Liver (tissue), 9 donors: ENCODE data around the gene ZNF628. TPM values are rescaled to one million over a fixed set of nuclear protein-coding genes. Genes with fewer than 3 reads are reported as not detected.

Experiments
- DNase-seq: peaks from one replicate; pipeline ENCODE4 v3.0.0-alpha.2; 2017; ENCODE audit warnings: low spot score
- H3K27ac ChIP-seq, 2 donors: one replicate each; pipeline ENCODE4 v1.7.0; 2013; ENCODE audit warnings: inconsistent platforms in 2 of 2, low read length in 2 of 2, control low read depth in 1 of 2, low read depth in 1 of 2, mild to moderate bottlenecking in 1 of 2
- H3K27me3 ChIP-seq, 4 donors: one replicate each; pipeline versions ENCODE4 v1.6.1 to v1.7.0; 2013; ENCODE audit warnings: low read length in 3 of 4, inconsistent platforms in 1 of 4, mild to moderate bottlenecking in 1 of 4, moderate library complexity in 1 of 4; ENCODE audit not compliant: control insufficient read depth in 4 of 4, insufficient read depth in 4 of 4
- H3K36me3 ChIP-seq, 4 donors: one replicate each; pipeline versions ENCODE4 v1.6.1 to v1.7.0; 2013; ENCODE audit warnings: low read length in 3 of 4, mild to moderate bottlenecking in 3 of 4, low read depth in 1 of 4, moderate library complexity in 1 of 4; ENCODE audit not compliant: control insufficient read depth in 4 of 4, insufficient read depth in 3 of 4
- H3K4me1 ChIP-seq, 4 donors: one replicate each; pipeline versions ENCODE4 v1.6.1 to v1.7.0; 2013; ENCODE audit warnings: low read length in 3 of 4, mild to moderate bottlenecking in 3 of 4, moderate library complexity in 1 of 4; ENCODE audit not compliant: control insufficient read depth in 4 of 4, insufficient read depth in 4 of 4
- H3K4me3 ChIP-seq, 3 donors: one replicate each; pipeline versions ENCODE4 v1.6.1 to v1.7.0; 2013; ENCODE audit warnings: low read length in 3 of 3, control low read depth in 1 of 3, low read depth in 1 of 3, mild to moderate bottlenecking in 1 of 3
- H3K9ac ChIP-seq, 2 donors: one replicate each; pipeline ENCODE4 v1.7.0; 2013; ENCODE audit warnings: low read length in 2 of 2, mild to moderate bottlenecking in 2 of 2, moderate library complexity in 2 of 2, control low read depth in 1 of 2, low read depth in 1 of 2
- H3K9me3 ChIP-seq, 4 donors: one replicate each; pipeline versions ENCODE4 v1.6.1 to v1.7.0; 2013; ENCODE audit warnings: low read length in 3 of 4; ENCODE audit not compliant: control insufficient read depth in 4 of 4
- EGR1 ChIP-seq, 2 donors: IDR thresholded peaks; 2 replicates each; pipeline ENCODE4 v1.6.1; 2016 to 2018; ENCODE audit warnings: antibody characterized with exemption in 2 of 2, low read depth in 2 of 2
- FOXA1 ChIP-seq: IDR thresholded peaks from 2 replicates; pipeline ENCODE4 v1.6.1; 2016; ENCODE audit warnings: antibody characterized with exemption
- FOXA2 ChIP-seq: IDR thresholded peaks from 2 replicates; pipeline ENCODE4 v1.6.1; 2016; ENCODE audit warnings: antibody characterized with exemption
- GABPA ChIP-seq, 2 donors: IDR thresholded peaks in 1 of 2; conservative IDR thresholded peaks in 1 of 2; 2 replicates each; pipeline ENCODE4 v1.6.1; 2016; ENCODE audit warnings: antibody characterized with exemption in 2 of 2, mild to moderate bottlenecking in 1 of 2, moderate library complexity in 1 of 2
- HNF4A ChIP-seq, 2 donors: conservative IDR thresholded peaks; 2 replicates each; pipeline ENCODE4 v1.6.1; 2016; ENCODE audit warnings: antibody characterized with exemption in 2 of 2, mild to moderate bottlenecking in 2 of 2
- HNF4G ChIP-seq: IDR thresholded peaks from 2 replicates; pipeline ENCODE4 v1.6.1; 2016; ENCODE audit warnings: antibody characterized with exemption
- JUND ChIP-seq, 2 donors: IDR thresholded peaks; 2 replicates each; pipeline ENCODE4 v1.6.1; 2016; ENCODE audit warnings: antibody characterized with exemption in 2 of 2
- MAX ChIP-seq: IDR thresholded peaks from 2 replicates; pipeline ENCODE4 v1.6.1; 2016; ENCODE audit warnings: antibody characterized with exemption
- RAD21 ChIP-seq, 2 donors: IDR thresholded peaks; 2 replicates each; pipeline ENCODE4 v1.6.1; 2016; ENCODE audit warnings: antibody characterized with exemption in 2 of 2, mild to moderate bottlenecking in 2 of 2
- RXRA ChIP-seq, 2 donors: IDR thresholded peaks; 2 replicates each; pipeline ENCODE4 v1.6.1; 2017 to 2018; ENCODE audit warnings: antibody characterized with exemption in 2 of 2, mild to moderate bottlenecking in 1 of 2
- SP1 ChIP-seq: IDR thresholded peaks from 2 replicates; pipeline ENCODE4 v1.6.1; 2018; ENCODE audit warnings: antibody characterized with exemption, mild to moderate bottlenecking
- TAF1 ChIP-seq: conservative IDR thresholded peaks from 2 replicates; pipeline ENCODE4 v1.6.1; 2016; ENCODE audit warnings: antibody characterized with exemption, mild to moderate bottlenecking
- YY1 ChIP-seq: IDR thresholded peaks from 2 replicates; pipeline ENCODE4 v1.6.1; 2016; ENCODE audit warnings: antibody characterized with exemption, mild to moderate bottlenecking
- WGBS: extraction: QIAGEN DNeasy Blood & Tissue Kit; methylation state at CpG from one replicate; pipeline ENCODE4 v1.1.7; 2013; 5-methylcytosine and 5-hydroxymethylcytosine counted together
- polyA plus RNA-seq, 2 donors: library from polyadenylated mRNA; stranded (reverse) in 1 of 2; unstranded in 1 of 2; fragments of 200-250 nt in 1 of 2; fragments of >200 nt in 1 of 2; fragmentation: Nextera tagmentation in 1 of 2; extraction: Ambion mirVana in 1 of 2; gene quantifications; one replicate each; pipeline versions ENCODE4 v1.2.1 to v1.2.3, GENCODE V29; 2013 to 2015
- total RNA-seq, 2 donors: library from RNA; depleted of rRNA; stranded (reverse); fragments of >200 nt; gene quantifications; one replicate each; pipeline ENCODE4 v1.2.3, GENCODE V29; 2014
- TF ChIP-seq, protein P1 (sequence below): IDR thresholded peaks from 2 replicates; pipeline ENCODE4 v1.6.1; 2016; ENCODE audit warnings: antibody characterized with exemption
- TF ChIP-seq, protein P2 (sequence below): IDR thresholded peaks from 2 replicates; pipeline ENCODE4 v1.6.1; 2016; ENCODE audit warnings: antibody characterized with exemption, mild to moderate bottlenecking
- donor health status: healthy.
- donor health status: healthy.
- donor health status: healthy.
- donor health status: healthy.
- donor health status: healthy.

The ZNF628 gene
- total and polyA plus RNA-seq, 4 donors, result 0.99 to 4.4 (median 1.5) TPM

DNA sequence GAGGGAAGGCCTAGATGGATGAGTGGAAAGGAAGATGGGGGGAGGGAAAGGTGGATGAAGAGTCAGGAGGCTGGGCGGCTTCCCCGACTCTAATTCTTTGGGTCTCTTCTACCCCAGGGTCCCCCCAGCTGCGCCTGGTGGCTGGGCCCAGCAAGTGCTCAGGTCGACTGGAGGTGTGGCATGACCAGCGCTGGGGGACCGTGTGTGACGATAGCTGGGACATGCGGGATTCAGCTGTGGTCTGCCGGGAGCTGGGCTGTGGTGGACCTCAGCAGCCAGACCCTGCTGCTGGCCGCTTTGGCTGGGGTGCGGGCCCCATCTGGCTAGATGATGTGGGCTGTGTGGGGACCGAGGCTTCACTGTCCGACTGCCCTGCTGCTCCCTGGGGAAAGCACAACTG, 21.3 kb downstream of the ZNF628 start:
- Histone ChIP-seq H3K27me3 (no peaks in the 10 kb centered on the region), H3K9ac (no peak overlapping the region), H3K4me3 (no peak overlapping the region), H3K27ac (no peak overlapping the region), H3K9me3 (no peaks in the 10 kb centered on the region), H3K36me3 (no peaks in the 10 kb centered on the region), H3K4me1 (no peaks in the 10 kb centered on the region)
- 90% methylated on average over 13 of the region's 13 CpGs for WGBS
- DNase-seq, result no peak
- no peak for TF ChIP-seq GABPA (IDR thresholded peaks at IDR 0.05 in 1 of 2, conservative IDR thresholded peaks at IDR 0.05 in 1 of 2)
- no peak for TF ChIP-seq FOXA2
- TF ChIP-seq RXRA (IDR thresholded peaks at IDR 0.05), result no peak
- TF ChIP-seq, protein P1, sequence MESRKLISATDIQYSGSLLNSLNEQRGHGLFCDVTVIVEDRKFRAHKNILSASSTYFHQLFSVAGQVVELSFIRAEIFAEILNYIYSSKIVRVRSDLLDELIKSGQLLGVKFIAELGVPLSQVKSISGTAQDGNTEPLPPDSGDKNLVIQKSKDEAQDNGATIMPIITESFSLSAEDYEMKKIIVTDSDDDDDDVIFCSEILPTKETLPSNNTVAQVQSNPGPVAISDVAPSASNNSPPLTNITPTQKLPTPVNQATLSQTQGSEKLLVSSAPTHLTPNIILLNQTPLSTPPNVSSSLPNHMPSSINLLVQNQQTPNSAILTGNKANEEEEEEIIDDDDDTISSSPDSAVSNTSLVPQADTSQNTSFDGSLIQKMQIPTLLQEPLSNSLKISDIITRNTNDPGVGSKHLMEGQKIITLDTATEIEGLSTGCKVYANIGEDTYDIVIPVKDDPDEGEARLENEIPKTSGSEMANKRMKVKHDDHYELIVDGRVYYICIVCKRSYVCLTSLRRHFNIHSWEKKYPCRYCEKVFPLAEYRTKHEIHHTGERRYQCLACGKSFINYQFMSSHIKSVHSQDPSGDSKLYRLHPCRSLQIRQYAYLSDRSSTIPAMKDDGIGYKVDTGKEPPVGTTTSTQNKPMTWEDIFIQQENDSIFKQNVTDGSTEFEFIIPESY, result no peak
- TF ChIP-seq JUND (IDR thresholded peaks at IDR 0.05), result no peak
- TF ChIP-seq MAX, result no peak
- TF ChIP-seq HNF4A (conservative IDR thresholded peaks at IDR 0.05), result no peak
- TF ChIP-seq, protein P2, sequence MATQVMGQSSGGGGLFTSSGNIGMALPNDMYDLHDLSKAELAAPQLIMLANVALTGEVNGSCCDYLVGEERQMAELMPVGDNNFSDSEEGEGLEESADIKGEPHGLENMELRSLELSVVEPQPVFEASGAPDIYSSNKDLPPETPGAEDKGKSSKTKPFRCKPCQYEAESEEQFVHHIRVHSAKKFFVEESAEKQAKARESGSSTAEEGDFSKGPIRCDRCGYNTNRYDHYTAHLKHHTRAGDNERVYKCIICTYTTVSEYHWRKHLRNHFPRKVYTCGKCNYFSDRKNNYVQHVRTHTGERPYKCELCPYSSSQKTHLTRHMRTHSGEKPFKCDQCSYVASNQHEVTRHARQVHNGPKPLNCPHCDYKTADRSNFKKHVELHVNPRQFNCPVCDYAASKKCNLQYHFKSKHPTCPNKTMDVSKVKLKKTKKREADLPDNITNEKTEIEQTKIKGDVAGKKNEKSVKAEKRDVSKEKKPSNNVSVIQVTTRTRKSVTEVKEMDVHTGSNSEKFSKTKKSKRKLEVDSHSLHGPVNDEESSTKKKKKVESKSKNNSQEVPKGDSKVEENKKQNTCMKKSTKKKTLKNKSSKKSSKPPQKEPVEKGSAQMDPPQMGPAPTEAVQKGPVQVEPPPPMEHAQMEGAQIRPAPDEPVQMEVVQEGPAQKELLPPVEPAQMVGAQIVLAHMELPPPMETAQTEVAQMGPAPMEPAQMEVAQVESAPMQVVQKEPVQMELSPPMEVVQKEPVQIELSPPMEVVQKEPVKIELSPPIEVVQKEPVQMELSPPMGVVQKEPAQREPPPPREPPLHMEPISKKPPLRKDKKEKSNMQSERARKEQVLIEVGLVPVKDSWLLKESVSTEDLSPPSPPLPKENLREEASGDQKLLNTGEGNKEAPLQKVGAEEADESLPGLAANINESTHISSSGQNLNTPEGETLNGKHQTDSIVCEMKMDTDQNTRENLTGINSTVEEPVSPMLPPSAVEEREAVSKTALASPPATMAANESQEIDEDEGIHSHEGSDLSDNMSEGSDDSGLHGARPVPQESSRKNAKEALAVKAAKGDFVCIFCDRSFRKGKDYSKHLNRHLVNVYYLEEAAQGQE, result no peak
- TF ChIP-seq SP1, result no peak
- TF ChIP-seq FOXA1, result no peak
- TF ChIP-seq HNF4G, result no peak

DNA sequence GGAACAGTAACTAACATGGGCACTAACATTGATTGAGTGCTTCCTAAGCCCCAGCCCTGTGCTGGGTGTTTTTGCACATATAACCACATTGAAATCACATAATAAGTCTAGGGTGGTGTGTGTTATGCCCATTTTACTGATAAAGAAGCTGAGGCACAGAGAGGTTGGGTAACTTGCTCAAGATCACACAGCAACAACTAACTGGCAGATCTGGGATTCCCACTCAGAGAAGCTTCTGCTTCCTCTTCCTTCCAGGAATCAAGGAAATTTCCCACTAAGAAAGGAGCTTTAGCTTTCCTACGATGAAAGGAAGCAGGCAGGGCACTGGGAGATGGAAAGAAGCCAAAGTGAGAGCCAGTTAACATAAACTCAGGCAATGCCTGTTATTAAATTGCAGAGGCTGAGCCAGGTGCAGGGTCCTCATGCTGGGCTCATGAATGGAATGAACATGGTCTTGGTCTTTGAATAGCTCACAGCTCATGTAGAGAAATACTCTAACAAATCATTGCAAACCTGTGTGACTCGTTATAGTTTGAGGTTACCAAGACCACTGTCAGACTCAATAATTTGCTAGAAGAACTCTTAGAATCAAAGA, 21.9 kb downstream of the ZNF628 start:
- 72% methylated on average over 2 of the region's 2 CpGs for WGBS
- Histone ChIP-seq H3K4me3 (no peak overlapping the region), H3K4me1 (no peaks in the 10 kb centered on the region), H3K9ac (no peak overlapping the region), H3K36me3 (no peaks in the 10 kb centered on the region), H3K9me3 (no peaks in the 10 kb centered on the region), H3K27me3 (no peaks in the 10 kb centered on the region), H3K27ac (no peak overlapping the region)
- TF ChIP-seq RXRA (IDR thresholded peaks at IDR 0.05) (no peak), HNF4A (conservative IDR thresholded peaks at IDR 0.05) (no peak), MAX (no peak), RAD21 (IDR thresholded peaks at IDR 0.05) (no peak), FOXA1 (no peak), YY1 (no peak), JUND (IDR thresholded peaks at IDR 0.05) (no peak), TAF1 (no peak), FOXA2 (no peak), SP1 (no peak), EGR1 (IDR thresholded peaks at IDR 0.05; ENCODE audit: low read depth in 2 of 2) (no peak), GABPA (IDR thresholded peaks at IDR 0.05 in 1 of 2, conservative IDR thresholded peaks at IDR 0.05 in 1 of 2) (no peak)
- DNase-seq, result no peak
